ENCODE data around the gene VAV2.

Gene VAV2

DNA sequence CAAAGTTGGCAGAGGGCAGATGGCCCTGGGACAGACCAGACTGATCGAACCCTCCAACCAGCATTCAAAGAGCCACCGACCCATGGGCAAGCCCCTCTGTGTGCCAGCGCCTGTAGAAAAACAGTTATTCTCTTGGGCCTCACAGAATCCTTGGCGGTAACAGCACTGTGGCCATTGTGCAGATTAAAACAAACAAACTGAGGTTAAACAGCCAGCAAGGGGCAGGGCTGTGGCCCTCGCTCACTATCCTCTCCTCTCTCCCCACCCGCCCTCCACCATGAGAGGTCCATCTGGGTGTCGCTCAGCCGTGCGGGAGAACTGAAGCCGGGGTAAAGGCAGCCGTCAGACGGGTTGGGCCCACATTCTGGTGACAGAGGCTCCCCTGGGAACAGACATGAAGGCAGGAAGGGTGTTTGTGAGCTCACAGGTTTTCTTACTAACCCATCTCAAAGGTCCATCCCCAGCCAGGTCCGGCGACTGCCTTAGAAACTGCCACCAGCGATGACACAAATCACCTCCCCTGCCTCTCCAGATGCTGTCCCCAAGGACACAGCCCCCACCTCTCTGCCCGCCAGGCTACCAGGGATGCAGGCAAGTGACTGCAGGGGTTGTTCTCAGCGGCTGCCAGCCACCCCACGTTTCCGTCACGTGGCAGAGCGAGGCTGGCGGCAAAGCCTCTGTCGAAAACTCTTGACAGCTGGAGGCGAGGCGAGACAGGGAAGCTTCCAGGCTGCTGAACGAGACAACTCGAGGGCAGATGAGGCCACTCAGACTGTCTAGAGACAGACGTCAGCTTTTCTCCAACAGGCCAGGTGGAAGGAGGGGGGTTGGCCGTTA is 178.2 kb downstream of the VAV2 start:
- no peaks in the 10 kb centered on the region for H3K4me1 Mint-ChIP-seq (ENCODE audit: low read depth)
- DNase-seq = no peak
- no peak overlapping the region for H3K4me3 Mint-ChIP-seq
- H3K36me3 Mint-ChIP-seq (ENCODE audit: low read depth) = no peaks in the 10 kb centered on the region
- no peaks in the 10 kb centered on the region for H3K9me3 Mint-ChIP-seq
- no peak overlapping the region for H3K27ac Mint-ChIP-seq
- no peaks in the 10 kb centered on the region for H3K27me3 Mint-ChIP-seq

DNA sequence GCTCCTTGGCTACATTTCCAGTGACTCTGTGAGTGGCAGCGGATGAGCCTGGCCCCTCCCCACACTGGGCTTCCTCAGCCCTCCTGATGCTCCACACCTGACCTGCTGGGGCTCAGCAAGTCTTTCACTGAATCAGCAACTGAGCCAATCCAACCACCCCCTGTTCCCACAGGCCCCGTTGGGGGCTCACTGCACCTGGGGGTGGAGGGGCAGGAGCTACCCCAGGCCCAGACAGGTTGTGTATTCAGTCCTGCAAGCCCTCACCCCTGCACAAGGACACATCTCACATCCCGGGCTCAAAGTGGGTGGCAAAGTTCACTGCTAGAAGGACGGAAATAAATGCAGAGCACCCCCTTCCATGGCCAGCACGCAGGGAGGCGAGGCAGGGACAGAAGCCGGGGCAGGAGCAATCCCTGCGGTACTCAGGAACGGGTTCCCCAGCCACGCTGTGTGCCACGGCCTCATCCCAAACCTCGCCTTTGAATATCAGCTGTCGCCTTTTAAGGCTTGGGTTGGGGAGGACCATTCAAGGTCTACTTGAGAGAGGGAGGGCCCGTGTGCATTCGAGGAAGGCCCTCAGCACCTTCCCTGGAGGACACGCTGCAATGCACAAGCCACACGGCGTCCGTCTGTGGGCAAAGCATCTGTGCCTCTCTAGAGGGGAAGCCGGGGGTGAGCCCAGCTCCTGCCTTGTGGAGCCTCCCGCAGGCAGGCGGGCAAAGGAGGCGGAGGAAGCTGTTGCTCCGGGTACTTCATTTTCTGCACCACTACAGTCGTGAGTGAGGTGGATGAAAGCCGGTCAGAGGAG is 179.0 kb downstream of the VAV2 start:
- H3K4me3 Mint-ChIP-seq = no peak overlapping the region
- no peaks in the 10 kb centered on the region for H3K4me1 Mint-ChIP-seq (ENCODE audit: low read depth)
- H3K36me3 Mint-ChIP-seq (ENCODE audit: low read depth) = no peaks in the 10 kb centered on the region
- no peak overlapping the region for H3K27ac Mint-ChIP-seq
- H3K27me3 Mint-ChIP-seq = no peaks in the 10 kb centered on the region
- H3K9me3 Mint-ChIP-seq = no peaks in the 10 kb centered on the region
- DNase-seq = no peak

DNA sequence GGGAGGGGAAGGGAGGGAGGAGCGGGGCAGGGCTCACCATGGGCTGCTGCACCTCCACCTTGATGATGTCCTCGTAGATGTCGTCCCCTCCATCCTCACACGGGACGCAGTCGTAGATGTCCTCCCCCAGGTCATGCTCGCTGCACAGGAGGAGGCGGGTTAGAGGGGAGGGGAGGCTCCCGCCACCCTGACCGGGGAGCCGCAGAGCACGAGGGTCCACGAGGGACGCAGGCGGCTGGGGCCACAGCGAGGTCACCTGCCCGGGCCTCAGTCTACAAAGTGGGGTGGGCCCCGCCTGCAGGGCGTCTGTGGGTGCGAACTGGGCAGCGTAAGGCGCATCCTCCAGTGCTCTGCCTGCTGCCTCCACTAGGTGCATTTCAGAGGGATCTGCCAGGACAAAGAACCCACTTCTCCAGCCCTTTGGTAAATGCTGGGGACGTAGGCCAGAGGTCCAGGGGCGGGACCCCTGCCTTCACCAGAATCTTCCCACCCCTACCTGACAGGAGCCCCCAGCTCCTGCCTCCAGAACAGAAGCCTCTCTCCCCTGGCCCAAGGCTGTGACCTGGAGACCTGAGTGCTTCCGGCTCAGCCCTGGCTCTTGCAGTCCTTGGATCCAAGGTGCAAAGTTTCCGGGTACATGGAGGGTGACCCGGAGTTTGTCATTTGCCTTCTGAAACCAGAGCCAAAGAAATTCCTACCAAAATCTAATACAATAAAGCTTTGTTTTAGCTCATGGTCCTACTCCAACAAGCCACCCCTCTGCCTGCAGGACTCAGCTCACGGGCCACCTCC is 179.9 kb downstream of the VAV2 start:
- DNase-seq = no peak
- no peaks in the 10 kb centered on the region for H3K9me3 Mint-ChIP-seq
- H3K36me3 Mint-ChIP-seq (ENCODE audit: low read depth) = no peaks in the 10 kb centered on the region
- H3K27ac Mint-ChIP-seq = no peak overlapping the region
- H3K4me1 Mint-ChIP-seq (ENCODE audit: low read depth) = no peaks in the 10 kb centered on the region
- H3K4me3 Mint-ChIP-seq = no peak overlapping the region
- no peaks in the 10 kb centered on the region for H3K27me3 Mint-ChIP-seq

DNA sequence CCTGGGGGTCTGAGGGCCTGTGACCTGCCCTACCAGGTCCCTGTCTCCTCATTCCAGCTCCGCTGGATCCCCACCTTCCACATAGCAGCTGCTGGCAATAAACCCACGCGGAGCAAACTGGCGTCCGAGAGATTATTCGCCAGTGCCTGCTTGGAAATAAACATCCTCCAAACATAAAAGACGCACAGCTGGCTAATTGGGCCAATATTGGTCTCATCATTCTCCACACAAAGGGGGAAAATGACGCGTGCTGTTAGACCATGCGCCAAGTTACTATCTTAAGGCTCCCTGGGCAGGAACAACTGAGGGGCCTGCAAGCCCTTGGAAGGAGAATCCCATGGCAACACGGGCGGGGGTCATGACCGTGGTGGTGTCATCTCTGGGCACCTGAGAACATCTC is 180.7 kb downstream of the VAV2 start:
- Mint-ChIP-seq H3K4me3 (no peak overlapping the region), H3K36me3 (ENCODE audit: low read depth) (no peaks in the 10 kb centered on the region), H3K27me3 (no peaks in the 10 kb centered on the region), H3K9me3 (no peaks in the 10 kb centered on the region), H3K4me1 (ENCODE audit: low read depth) (no peaks in the 10 kb centered on the region), H3K27ac (no peak overlapping the region)
- DNase-seq = no peak

DNA sequence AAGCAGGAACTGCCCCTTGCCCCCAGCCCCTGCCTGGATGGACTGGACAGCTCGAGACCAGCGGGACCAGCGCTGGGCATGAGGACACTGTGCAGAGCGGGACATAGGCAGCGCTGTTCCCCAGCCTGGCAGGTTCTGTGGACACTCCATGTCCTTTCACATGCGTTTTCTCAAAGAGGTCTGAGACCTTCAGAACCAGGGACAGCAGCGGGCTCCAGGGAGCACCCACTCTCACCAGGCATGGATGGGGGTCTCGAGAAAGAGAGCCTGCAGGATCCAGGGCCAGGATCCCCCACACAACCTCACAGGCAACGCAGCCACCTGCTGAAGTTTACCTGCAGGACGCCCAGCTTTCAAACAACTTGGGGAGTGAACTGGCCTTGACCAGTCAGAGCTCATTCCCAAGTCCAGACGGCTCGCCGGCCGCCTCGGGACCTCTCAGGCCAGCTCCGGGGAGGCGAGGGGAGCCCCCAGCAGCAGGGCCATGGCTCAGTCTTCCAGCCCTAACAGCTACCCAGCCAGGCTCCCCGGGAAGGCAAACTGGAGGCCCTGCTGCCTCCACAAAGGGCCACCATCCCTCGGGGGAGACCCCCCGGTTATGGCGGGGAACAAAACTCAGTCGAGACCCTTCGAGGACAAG is 181.4 kb downstream of the VAV2 start:
- H3K27me3 Mint-ChIP-seq = no peaks in the 10 kb centered on the region
- no peak for DNase-seq
- no peak overlapping the region for H3K27ac Mint-ChIP-seq
- no peaks in the 10 kb centered on the region for H3K9me3 Mint-ChIP-seq
- no peaks in the 10 kb centered on the region for H3K4me1 Mint-ChIP-seq (ENCODE audit: low read depth)
- no peaks in the 10 kb centered on the region for H3K36me3 Mint-ChIP-seq (ENCODE audit: low read depth)
- no peak overlapping the region for H3K4me3 Mint-ChIP-seq

DNA sequence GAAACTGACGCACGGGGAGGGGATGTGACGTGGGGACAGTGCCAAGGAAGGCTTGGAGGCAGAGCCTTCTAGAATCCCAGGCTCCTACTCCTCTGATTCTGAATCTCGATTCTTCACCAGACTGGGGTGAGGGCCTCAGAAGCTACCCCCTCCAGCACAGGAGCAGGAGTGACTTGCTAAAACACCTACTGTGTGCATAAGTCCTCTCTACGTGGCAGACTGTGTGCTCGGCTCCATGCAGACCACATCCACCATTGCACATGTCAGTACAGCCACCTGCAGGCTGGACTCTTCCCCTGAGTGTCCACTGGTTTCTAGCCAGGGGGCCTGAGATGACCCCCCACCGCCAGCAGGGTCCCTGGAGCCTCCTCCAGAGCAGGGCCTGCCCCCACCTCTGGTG is 182.8 kb downstream of the VAV2 start:
- DNase-seq = no peak
- Mint-ChIP-seq H3K9me3 (no peaks in the 10 kb centered on the region), H3K27ac (no peak overlapping the region), H3K4me3 (no peak overlapping the region), H3K36me3 (ENCODE audit: low read depth) (no peaks in the 10 kb centered on the region), H3K4me1 (ENCODE audit: low read depth) (no peaks in the 10 kb centered on the region), H3K27me3 (no peaks in the 10 kb centered on the region)

DNA sequence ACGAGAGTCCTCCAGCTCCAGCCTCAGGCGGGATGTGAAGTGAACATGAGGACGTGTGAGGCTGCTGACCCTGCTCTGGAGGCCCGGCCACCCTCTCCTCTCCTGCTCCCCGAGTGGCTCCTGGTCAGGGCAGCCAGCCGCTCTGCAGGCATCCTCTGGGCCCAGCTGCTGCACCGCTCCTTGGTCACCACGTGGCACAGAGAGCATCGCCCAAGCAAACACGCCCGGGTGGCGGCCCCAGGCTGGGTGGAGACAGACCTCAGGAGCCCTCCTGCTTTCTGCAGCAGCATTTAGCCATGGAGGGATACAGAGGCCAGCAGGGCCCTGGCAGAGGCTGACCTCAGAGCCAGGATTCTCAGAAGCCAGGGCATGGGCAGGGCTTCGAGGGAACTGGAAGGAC is 184.3 kb downstream of the VAV2 start:
- Mint-ChIP-seq H3K27ac (no peak overlapping the region), H3K27me3 (no peaks in the 10 kb centered on the region), H3K9me3 (no peaks in the 10 kb centered on the region), H3K36me3 (ENCODE audit: low read depth) (no peaks in the 10 kb centered on the region), H3K4me3 (no peak overlapping the region), H3K4me1 (ENCODE audit: low read depth) (no peaks in the 10 kb centered on the region)
- no peak for DNase-seq

DNA sequence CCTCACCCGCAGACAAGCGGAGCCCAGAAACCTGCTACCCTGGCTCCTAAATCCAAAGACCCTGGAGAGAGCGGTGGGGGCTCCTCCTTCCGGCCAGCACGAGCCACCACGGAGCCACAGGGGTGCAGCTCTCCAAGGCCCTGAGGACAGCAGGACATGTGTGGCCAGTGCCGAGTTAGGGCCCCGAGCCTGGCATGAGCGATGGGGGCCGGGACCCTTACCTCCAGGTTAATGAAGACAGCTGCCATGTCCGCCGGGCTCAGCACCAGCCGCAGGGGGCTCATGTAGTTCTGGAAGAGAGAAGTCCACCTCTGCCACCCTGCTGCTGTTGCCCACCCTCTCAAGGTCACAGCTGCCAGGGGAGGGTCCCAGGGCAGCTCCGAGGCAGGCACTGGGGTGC is 185.1 kb downstream of the VAV2 start:
- H3K4me3 Mint-ChIP-seq = no peak overlapping the region
- H3K4me1 Mint-ChIP-seq (ENCODE audit: low read depth) = no peaks in the 10 kb centered on the region
- no peaks in the 10 kb centered on the region for H3K36me3 Mint-ChIP-seq (ENCODE audit: low read depth)
- DNase-seq = no peak
- no peaks in the 10 kb centered on the region for H3K9me3 Mint-ChIP-seq
- no peaks in the 10 kb centered on the region for H3K27me3 Mint-ChIP-seq
- no peak overlapping the region for H3K27ac Mint-ChIP-seq

DNA sequence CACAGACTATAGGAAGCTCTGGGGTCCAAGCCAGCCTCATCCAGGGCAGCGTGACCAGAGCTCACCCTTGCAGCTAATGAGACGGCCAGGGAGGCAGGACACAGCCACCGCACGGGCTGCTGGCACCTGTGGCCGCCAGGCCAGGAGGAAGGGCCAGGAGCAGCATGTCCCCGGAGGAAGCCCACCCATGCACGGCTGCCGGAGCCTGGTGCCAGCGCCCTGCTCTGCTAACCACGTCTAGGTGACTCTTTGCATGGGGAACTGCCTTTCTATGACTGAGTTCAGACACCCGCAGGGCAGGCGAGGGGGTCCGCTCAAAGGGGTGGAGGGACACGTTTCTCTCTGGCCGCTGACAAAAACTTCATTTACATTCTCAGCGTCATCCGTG is 185.5 kb downstream of the VAV2 start:
- Mint-ChIP-seq H3K27me3 (no peaks in the 10 kb centered on the region), H3K4me1 (ENCODE audit: low read depth) (no peaks in the 10 kb centered on the region), H3K9me3 (no peaks in the 10 kb centered on the region), H3K4me3 (no peak overlapping the region), H3K36me3 (ENCODE audit: low read depth) (no peaks in the 10 kb centered on the region), H3K27ac (no peak overlapping the region)
- no peak for DNase-seq

DNA sequence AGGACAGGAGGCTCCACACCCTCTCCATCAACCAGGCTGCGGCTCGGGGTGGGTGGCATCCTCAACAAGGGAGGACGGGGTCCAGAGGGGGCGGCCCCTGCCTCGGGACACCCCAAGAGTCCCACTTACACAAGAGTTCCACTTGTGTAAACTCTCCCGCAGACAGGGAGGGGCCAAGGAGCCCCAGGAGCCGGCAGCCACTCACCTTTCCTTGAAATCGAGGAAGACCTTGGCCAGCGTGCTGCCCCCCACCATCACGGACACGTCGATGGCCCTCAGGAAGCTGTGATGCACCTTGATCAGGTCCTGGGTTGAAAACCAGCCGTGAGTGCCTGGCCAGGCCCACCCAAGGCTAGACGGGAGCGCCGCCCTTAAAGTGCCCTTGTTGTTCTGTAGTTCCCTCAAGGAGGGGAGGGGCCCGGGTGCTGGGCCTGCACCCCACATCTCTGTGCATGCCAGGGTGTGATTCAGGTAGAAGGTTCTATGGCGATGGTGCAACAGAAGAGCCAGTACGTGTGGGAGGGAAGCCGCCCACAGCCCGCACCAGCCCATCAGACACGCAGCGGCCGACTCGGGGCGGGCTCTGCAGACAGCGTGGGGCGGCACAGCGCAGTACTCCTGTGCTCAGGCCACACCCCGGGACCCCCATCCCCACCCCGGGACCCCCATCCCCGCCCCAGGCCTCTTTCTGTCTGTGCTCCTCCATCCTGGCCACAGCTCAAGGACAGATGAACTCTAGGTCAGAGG is 186.1 kb downstream of the VAV2 start:
- Mint-ChIP-seq H3K27ac (no peak overlapping the region), H3K4me3 (no peak overlapping the region), H3K9me3 (no peaks in the 10 kb centered on the region), H3K4me1 (ENCODE audit: low read depth) (no peaks in the 10 kb centered on the region), H3K27me3 (no peaks in the 10 kb centered on the region), H3K36me3 (ENCODE audit: low read depth) (no peaks in the 10 kb centered on the region)
- DNase-seq = no peak

DNA sequence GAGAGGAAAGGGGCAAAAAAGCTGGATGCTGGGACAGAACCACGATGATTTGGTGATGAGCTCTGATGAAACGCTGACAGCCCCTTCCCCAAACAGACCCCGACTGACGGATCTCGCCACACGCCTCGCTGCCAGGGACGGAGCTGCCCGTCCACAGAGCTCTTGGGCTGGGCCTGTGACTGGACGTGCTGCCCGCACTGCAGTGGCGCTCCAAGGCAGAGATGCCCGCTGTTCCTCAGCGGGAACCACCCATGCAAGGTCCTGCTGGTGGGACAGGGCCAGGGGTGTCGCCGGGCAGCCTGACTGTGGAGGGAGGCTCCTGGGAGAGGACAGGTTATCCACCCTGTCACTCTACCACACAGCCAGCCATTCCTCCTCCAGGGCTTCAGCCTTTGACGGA is 187.9 kb downstream of the VAV2 start:
- no peaks in the 10 kb centered on the region for H3K36me3 Mint-ChIP-seq (ENCODE audit: low read depth)
- H3K9me3 Mint-ChIP-seq = no peaks in the 10 kb centered on the region
- no peak for DNase-seq
- no peaks in the 10 kb centered on the region for H3K4me1 Mint-ChIP-seq (ENCODE audit: low read depth)
- no peak overlapping the region for H3K4me3 Mint-ChIP-seq
- H3K27me3 Mint-ChIP-seq = no peaks in the 10 kb centered on the region
- no peak overlapping the region for H3K27ac Mint-ChIP-seq

DNA sequence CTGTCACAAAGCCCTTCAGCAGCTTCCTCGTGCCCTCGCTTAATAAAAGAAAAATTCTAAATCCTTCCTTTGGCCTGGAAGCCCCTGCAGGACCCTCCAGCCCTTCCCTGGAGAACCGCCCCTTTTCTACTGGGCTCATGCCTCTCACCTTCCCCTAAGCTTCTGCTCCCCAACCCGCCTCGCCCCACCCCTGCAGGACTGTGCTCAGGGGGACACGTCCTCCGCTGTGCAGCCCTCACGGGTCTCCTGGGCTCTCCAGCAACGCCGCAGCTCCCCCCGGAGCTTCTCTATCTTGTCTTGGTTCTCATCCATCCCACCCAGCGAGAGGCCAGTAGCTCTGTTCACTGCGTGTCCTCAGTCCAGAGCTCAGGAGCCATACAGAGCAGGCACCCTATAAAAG is 188.4 kb downstream of the VAV2 start:
- DNase-seq = no peak
- no peak overlapping the region for H3K27ac Mint-ChIP-seq
- no peaks in the 10 kb centered on the region for H3K27me3 Mint-ChIP-seq
- H3K9me3 Mint-ChIP-seq = no peaks in the 10 kb centered on the region
- no peaks in the 10 kb centered on the region for H3K36me3 Mint-ChIP-seq (ENCODE audit: low read depth)
- H3K4me3 Mint-ChIP-seq = no peak overlapping the region
- no peaks in the 10 kb centered on the region for H3K4me1 Mint-ChIP-seq (ENCODE audit: low read depth)

DNA sequence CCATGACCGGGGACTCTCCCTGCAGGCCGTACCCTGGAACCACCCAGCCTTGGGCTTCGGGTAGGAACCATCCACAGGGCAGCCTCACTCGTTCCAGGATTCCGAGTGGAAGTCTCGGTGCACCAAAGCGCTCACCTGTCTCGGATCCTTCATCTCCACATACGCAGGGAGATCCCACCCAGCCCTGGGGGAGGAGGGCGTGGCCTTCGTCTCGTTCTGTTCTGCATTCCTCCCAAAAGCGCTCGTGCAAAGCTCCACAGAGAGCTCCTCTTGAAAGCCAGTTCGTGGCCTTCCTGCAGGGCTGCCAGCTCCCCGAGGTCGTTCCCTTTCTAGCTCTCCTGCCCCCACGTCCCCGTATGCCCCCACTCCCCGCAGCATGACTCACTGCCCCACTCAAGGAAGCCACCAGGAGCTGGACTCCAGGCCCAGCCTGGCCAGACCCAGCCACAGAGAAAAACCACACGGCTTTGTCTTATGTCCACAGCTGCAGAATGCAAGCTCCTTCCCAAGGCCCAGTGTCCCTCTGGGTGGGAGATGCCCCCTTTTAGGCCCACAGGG is 189.0 kb downstream of the VAV2 start:
- no peak for DNase-seq
- Mint-ChIP-seq H3K27ac (no peak overlapping the region), H3K9me3 (no peaks in the 10 kb centered on the region)

DNA sequence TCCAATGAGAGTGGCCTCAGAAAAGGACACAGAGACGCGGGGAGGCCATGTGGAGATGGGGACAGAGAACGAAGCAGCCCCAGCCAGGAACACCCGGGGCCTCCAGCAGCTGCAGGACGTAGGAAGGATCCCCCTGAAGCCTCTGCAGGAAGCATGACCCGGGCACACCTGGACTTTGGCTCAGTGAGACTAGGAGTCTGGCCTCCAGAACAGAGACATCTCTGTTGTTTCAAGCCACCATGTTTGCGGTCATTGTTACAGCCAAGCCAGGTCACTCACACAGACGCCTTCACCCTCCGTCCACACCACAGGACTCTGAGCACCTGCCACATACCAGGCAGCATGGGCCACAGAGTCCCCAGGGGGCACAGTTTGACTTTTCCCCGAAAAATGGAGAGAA is 190.4 kb downstream of the VAV2 start:
- no peaks in the 10 kb centered on the region for H3K4me1 Mint-ChIP-seq (ENCODE audit: low read depth)

More for the DNA sequence above, 189.0 kb downstream of the VAV2 start:
- Mint-ChIP-seq H3K36me3 (ENCODE audit: low read depth) (no peaks in the 10 kb centered on the region), H3K27me3 (no peaks in the 10 kb centered on the region), H3K4me1 (ENCODE audit: low read depth) (no peaks in the 10 kb centered on the region), H3K4me3 (no peak overlapping the region)

More for the DNA sequence above, 190.4 kb downstream of the VAV2 start:
- Mint-ChIP-seq H3K27ac (no peak overlapping the region), H3K4me3 (no peak overlapping the region), H3K27me3 (no peaks in the 10 kb centered on the region), H3K9me3 (no peaks in the 10 kb centered on the region), H3K36me3 (ENCODE audit: low read depth) (no peaks in the 10 kb centered on the region)
- DNase-seq = no peak

Measured in activated T-cell treated with anti-CD3 and anti-CD28 coated beads, Interleukin-2, amount 50 U/mL, for 24 hours (primary cell).